A673 (cell line): Measurements from ENCODE around the gene ALKBH1. TPM values are rescaled to one million over a fixed set of nuclear protein-coding genes. Genes with fewer than 3 reads are reported as not detected.

Source experiments
- BruUV-seq: library from RNA; stranded (reverse); fragments of 400-500 nt; replicated peaks from 2 replicates; lab custom pipeline; 2021; lab: Mats Ljungman, UMichigan
- CTCF ChIA-PET: fragments of 300-600 bp; sonication (Branson Sonifier 250); formaldehyde crosslinking; loops from one replicate; lab custom pipeline; 2022; ENCODE audit warnings: antibody characterized with exemption; lab: Charles Lee
- POLR2A ChIA-PET: fragments of 300-600 bp; sonication (Branson Sonifier 250); formaldehyde crosslinking; loops from one replicate; lab custom pipeline; 2022; ENCODE audit warnings: antibody characterized with exemption; ENCODE audit not compliant: low non-redundant PET; lab: Charles Lee
- DNase-seq: peaks from one replicate; pipeline ENCODE4 v3.0.0-alpha.2; 2015; ENCODE audit warnings: low spot score
- H3K27ac ChIP-seq: fragments of 200-600 bp; sonication (generic); 2 replicates; pipeline ENCODE4 v1.5.1; 2016; ENCODE audit warnings: mixed run types, low read depth, mild to moderate bottlenecking, mixed read lengths, antibody characterized with exemption, low read length; ENCODE audit not compliant: poor library complexity, severe bottlenecking
- H3K27me3 ChIP-seq: fragments of 200-600 bp; sonication (generic); replicated peaks from 2 replicates; pipeline ENCODE4 v1.6.1; 2017; ENCODE audit warnings: mixed run types, low read depth, mild to moderate bottlenecking, mixed read lengths, antibody characterized with exemption, low read length; ENCODE audit not compliant: insufficient read depth, poor library complexity
- H3K36me3 ChIP-seq: fragments of 200-600 bp; sonication (generic); 2 replicates; pipeline ENCODE4 v1.6.1; 2016; ENCODE audit warnings: mixed run types, mild to moderate bottlenecking, mixed read lengths, antibody characterized with exemption, low read length; ENCODE audit not compliant: insufficient read depth, poor library complexity, severe bottlenecking
- H3K4me1 ChIP-seq: fragments of 200-600 bp; sonication (generic); 2 replicates; pipeline ENCODE4 v1.6.1; 2017; ENCODE audit warnings: mixed run types, mild to moderate bottlenecking, mixed read lengths, antibody characterized with exemption, low read length; ENCODE audit not compliant: insufficient read depth, poor library complexity, severe bottlenecking
- H3K4me3 ChIP-seq: fragments of 200-600 bp; sonication (generic); 2 replicates; pipeline ENCODE4 v1.5.1; 2016; ENCODE audit warnings: low read depth, mixed run types, mild to moderate bottlenecking, mixed read lengths, low read length; ENCODE audit not compliant: poor library complexity, severe bottlenecking
- H3K9me3 ChIP-seq: fragments of 200-600 bp; sonication (generic); 2 replicates; pipeline ENCODE4 v1.6.1; 2016; ENCODE audit warnings: mixed run types, low read depth, mild to moderate bottlenecking, mixed read lengths, antibody characterized with exemption, low read length; ENCODE audit not compliant: poor library complexity, severe bottlenecking
- EZH2 ChIP-seq: fragments of 200-600 bp; sonication (generic); IDR thresholded peaks from 2 replicates; pipeline ENCODE4 v1.6.1; 2017; ENCODE audit warnings: borderline replicate concordance, low read depth, mild to moderate bottlenecking, mixed read lengths, antibody characterized with exemption, low read length; ENCODE audit not compliant: poor library complexity, severe bottlenecking
- intact Hi-C: fragments of 100-400 bp; cut with micrococcal nuclease; formaldehyde crosslinking; loops from one replicate; pipeline ENCODE4 v1.10.0; 2022; ENCODE audit not compliant: unreplicated experiment
- total RNA-seq: library from RNA; stranded (reverse); gene quantifications from 2 replicates; pipeline ENCODE4 v1.2.3, GENCODE V29; 2021
- TF ChIP-seq, protein P1 (sequence below): fragments of 300-800, 200-600 bp; sonication (generic); conservative IDR thresholded peaks from 2 replicates; pipeline ENCODE4 v1.5.1; 2017; ENCODE audit warnings: low read depth, mild to moderate bottlenecking, antibody characterized with exemption, low read length, moderate library complexity, mixed read lengths

Gene ALKBH1
- total RNA-seq, 1 experiment from 2014 or later, result 19.4 TPM

DNA sequence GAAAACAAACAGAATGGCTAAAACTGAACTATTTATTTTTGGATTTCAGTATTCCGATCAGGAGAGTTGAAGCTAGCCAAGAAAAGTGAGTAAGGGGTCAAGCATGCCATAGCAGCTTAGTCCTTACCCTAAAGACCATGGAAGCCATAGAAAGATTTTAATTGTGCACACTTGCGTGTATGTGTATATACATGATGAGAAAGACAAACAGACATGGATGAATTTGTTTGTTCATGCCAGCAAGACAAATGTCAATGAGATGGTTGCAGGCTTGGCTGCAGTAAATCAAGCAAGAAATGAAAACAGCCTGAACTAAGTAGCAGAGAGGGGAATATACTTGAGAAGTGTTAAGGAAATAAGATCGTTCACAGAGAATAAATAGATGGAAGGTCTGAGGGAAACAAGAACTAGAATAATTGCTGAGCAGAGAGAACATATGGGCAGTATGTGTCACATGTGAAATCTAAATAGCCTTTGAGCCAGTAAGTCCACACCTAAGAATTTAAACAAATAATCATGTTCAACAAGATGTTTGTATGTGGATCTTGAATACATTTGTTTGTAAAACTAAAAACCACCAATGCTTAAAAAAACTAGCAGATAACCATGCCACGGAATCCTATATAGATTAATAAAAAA is 38.4 kb upstream of the ALKBH1 start:
- no peak for TF ChIP-seq EZH2
- TF ChIP-seq, protein P1, sequence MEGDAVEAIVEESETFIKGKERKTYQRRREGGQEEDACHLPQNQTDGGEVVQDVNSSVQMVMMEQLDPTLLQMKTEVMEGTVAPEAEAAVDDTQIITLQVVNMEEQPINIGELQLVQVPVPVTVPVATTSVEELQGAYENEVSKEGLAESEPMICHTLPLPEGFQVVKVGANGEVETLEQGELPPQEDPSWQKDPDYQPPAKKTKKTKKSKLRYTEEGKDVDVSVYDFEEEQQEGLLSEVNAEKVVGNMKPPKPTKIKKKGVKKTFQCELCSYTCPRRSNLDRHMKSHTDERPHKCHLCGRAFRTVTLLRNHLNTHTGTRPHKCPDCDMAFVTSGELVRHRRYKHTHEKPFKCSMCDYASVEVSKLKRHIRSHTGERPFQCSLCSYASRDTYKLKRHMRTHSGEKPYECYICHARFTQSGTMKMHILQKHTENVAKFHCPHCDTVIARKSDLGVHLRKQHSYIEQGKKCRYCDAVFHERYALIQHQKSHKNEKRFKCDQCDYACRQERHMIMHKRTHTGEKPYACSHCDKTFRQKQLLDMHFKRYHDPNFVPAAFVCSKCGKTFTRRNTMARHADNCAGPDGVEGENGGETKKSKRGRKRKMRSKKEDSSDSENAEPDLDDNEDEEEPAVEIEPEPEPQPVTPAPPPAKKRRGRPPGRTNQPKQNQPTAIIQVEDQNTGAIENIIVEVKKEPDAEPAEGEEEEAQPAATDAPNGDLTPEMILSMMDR, result no peak
- DNase-seq, result no peak
- H3K36me3 ChIP-seq, result peaks cover 60% of the 10 kb centered on the region
- CTCF ChIA-PET, result no interaction called here
- no peak overlapping the region for H3K27ac ChIP-seq
- H3K27me3 ChIP-seq, result no peaks in the 10 kb centered on the region
- POLR2A ChIA-PET, result no interaction called here
- no peaks in the 10 kb centered on the region for H3K4me1 ChIP-seq
- H3K9me3 ChIP-seq, result no peaks in the 10 kb centered on the region
- no peak overlapping the region for H3K4me3 ChIP-seq
- intact Hi-C loops, result no loop called here
- no TSS peak for BruUV-seq

DNA sequence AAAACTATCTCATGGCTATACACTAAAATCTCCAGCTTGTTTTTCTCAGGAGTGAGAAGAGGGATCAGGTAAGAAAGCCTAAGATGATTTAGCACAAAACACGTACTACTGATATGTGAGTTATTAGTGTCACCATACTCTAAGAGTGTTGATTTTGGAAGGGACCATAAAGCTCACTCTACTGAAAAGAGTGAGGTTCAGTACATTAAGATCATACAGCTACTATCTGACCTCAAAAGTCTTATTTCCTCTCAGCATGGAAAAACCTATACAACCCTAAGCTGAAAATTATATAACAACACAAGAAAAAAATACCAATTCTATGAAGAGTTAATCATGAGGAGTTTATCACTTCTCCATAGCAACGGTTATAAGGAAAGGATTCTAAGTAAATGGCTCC is 33.6 kb upstream of the ALKBH1 start:
- no peaks in the 10 kb centered on the region for H3K27me3 ChIP-seq
- TF ChIP-seq, protein P1, result no peak
- H3K4me1 ChIP-seq, result no peaks in the 10 kb centered on the region
- no peaks in the 10 kb centered on the region for H3K9me3 ChIP-seq
- intact Hi-C loops, result no loop called here
- H3K4me3 ChIP-seq, result no peak overlapping the region
- BruUV-seq, result no TSS peak
- H3K36me3 ChIP-seq, result peaks cover 68% of the 10 kb centered on the region
- ChIA-PET CTCF (no interaction called here), POLR2A (interaction anchor here (0.7 kb wide), 1 partner anchor 164 kb away, joined by 20 read pairs; no protein-coding TSS in a partner anchor)
- no peak overlapping the region for H3K27ac ChIP-seq
- DNase-seq, result no peak

DNA sequence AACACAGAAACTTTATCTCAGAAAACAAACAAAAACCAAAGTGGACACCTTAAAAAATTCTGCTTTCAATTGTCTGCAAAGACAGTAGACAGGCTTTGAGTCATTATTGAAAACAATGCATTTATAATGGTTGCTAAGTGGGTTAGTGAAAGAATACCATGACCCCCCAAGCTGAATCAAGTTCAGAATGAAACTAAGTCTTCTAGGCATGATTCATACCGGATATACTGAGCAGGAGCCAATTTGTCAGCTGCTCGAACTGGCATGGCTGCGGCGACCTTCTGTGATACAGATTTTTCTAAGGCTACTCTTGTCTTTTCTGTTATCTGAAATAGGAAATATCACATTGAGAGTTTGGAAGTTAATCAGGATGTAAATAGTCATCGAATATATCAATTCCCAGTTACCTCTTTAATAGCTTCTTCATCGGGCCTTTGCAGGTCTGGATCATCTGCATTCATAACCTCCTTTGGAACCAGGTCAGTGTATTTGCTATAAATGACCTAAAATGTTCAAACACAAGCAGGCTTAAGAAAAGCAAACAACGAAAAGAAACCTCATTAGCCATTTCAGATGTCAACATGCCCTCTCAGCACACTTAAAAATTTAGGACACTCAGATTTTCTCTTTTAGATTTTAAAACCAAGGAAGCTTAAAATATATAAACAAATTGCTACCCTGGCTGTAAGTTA is 30.9 kb upstream of the ALKBH1 start:
- no peak for TF ChIP-seq EZH2
- TF ChIP-seq, protein P1, result no peak
- no peak overlapping the region for H3K27ac ChIP-seq
- POLR2A ChIA-PET, result no interaction called here
- CTCF ChIA-PET, result no interaction called here
- intact Hi-C loops, result no loop called here
- H3K4me1 ChIP-seq, result no peaks in the 10 kb centered on the region
- no peak for DNase-seq
- peaks cover 75% of the 10 kb centered on the region for H3K36me3 ChIP-seq
- no TSS peak for BruUV-seq
- H3K4me3 ChIP-seq, result no peak overlapping the region
- H3K9me3 ChIP-seq, result no peaks in the 10 kb centered on the region
- no peaks in the 10 kb centered on the region for H3K27me3 ChIP-seq
